GM03348 (cell line): Measurements from ENCODE around the gene EML1.

ENCODE experiments used
- DNase-seq: peaks from one replicate; pipeline ENCODE4 v3.0.0; 2012; ENCODE audit warnings: low spot score

The EML1 gene

GRCh38 chr14:99966037-99966835 is 173.0 kb downstream of the EML1 start:
- no peak for DNase-seq

- no peak for DNase-seq
Observed at GRCh38 chr14:99966912-99967311, 173.7 kb downstream of the EML1 start.

GRCh38 chr14:99968191-99968920 is 175.1 kb downstream of the EML1 start:
- peak; percentile 86 for DNase-seq

- peak; percentile 31 for DNase-seq
Observed at GRCh38 chr14:99968941-99969340, 175.7 kb downstream of the EML1 start.

- DNase-seq: no peak
Observed at GRCh38 chr14:99969673-99970322, 176.6 kb downstream of the EML1 start.

GRCh38 chr14:99971087-99971940 is 178.1 kb downstream of the EML1 start:
- peak; percentile 96 for DNase-seq

- peak; percentile 45 for DNase-seq
Observed at GRCh38 chr14:99971941-99972747, 178.9 kb downstream of the EML1 start.

GRCh38 chr14:99972748-99973466 is 179.7 kb downstream of the EML1 start:
- DNase-seq: no peak

- DNase-seq: no peak
Observed at GRCh38 chr14:99975190-99975589, 182.0 kb downstream of the EML1 start.

- DNase-seq: no peak
Observed at GRCh38 chr14:99976021-99976420, 182.8 kb downstream of the EML1 start.

GRCh38 chr14:99976681-99977080 is 183.5 kb downstream of the EML1 start:
- no peak for DNase-seq

GRCh38 chr14:99980299-99980698 is 187.1 kb downstream of the EML1 start:
- DNase-seq: no peak

- DNase-seq: no peak
Observed at GRCh38 chr14:99981806-99982205, 188.6 kb downstream of the EML1 start.

GRCh38 chr14:99982537-99983250 is 189.5 kb downstream of the EML1 start:
- peak; percentile 84 for DNase-seq

GRCh38 chr14:99983251-99984015 is 190.2 kb downstream of the EML1 start:
- DNase-seq: no peak

- no peak for DNase-seq
Observed at GRCh38 chr14:99984036-99984435, 190.8 kb downstream of the EML1 start.

GRCh38 chr14:99986396-99986795 is 193.2 kb downstream of the EML1 start:
- DNase-seq: peak; percentile 73

GRCh38 chr14:99989032-99989431 is 195.8 kb downstream of the EML1 start:
- no peak for DNase-seq
